Endothelial cell (in vitro differentiated cells): ENCODE data around the gene FOXC2. TPM values are rescaled to one million over a fixed set of nuclear protein-coding genes. Genes with fewer than 3 reads are reported as not detected.

Source experiments
- DNase-seq: peaks from one replicate; pipeline ENCODE4 v3.0.0; 2021; ENCODE audit warnings: low spot score
- H3K27ac Mint-ChIP-seq: one replicate; pipeline ENCODE4 v1.8.0; 2021; ENCODE audit warnings: mixed read lengths, inconsistent platforms; ENCODE audit not compliant: unreplicated experiment
- H3K27me3 Mint-ChIP-seq: one replicate; pipeline ENCODE4 v1.8.0; 2021; ENCODE audit warnings: mild to moderate bottlenecking, moderate library complexity, mixed read lengths, inconsistent platforms; ENCODE audit not compliant: unreplicated experiment
- H3K36me3 Mint-ChIP-seq: one replicate; pipeline ENCODE4 v1.8.0; 2021; ENCODE audit warnings: mild to moderate bottlenecking, low read depth, mixed read lengths, inconsistent platforms; ENCODE audit not compliant: unreplicated experiment
- H3K4me1 Mint-ChIP-seq: one replicate; pipeline ENCODE4 v1.8.0; 2021; ENCODE audit warnings: mild to moderate bottlenecking, mixed read lengths, inconsistent platforms; ENCODE audit not compliant: unreplicated experiment
- H3K4me3 Mint-ChIP-seq: one replicate; pipeline ENCODE4 v1.8.0; 2021; ENCODE audit warnings: mild to moderate bottlenecking, mixed read lengths, inconsistent platforms; ENCODE audit not compliant: unreplicated experiment
- H3K9me3 Mint-ChIP-seq: one replicate; pipeline ENCODE4 v1.8.0; 2021; ENCODE audit warnings: mixed read lengths, inconsistent platforms; ENCODE audit not compliant: unreplicated experiment
- total RNA-seq: library from RNA; stranded (reverse); fragmentation: NEBNext Ultra II Directional; extraction: Animal tissue kit (Norgen Biotek cat#: 25700); gene quantifications from one replicate; pipeline ENCODE4 v1.2.1, GENCODE V29; 2021; ENCODE audit not compliant: unreplicated experiment
- TF ChIP-seq, protein P1 (sequence below): fragments of 200-600 bp; sonication (generic); IDR thresholded peaks from one replicate; pipeline ENCODE4 v1.5.0; 2021; ENCODE audit warnings: antibody characterized with exemption; ENCODE audit not compliant: unreplicated experiment

Gene FOXC2
- total RNA-seq, 1 donor from 2014 or later = 16.3 TPM

DNA sequence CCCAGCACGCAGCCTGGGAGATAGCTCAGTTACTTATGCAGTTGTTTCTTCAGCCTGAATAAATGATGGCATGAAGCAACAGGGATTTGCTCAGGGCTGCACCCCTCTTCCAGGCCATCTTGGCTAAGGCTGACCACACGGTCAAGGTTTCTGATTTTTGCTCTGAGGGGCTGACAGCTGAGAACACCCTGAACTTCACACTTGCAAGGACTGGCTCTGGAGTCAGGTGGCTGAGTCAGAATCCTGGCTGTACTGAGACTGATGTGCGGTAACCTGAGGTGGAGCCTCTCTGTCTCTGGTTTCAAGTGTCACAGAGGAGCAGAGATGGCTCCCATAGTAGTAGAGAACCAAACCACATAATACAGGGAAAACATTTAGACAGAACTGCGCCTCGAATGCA lies 16.3 kb upstream of the FOXC2 start:
- H3K27ac Mint-ChIP-seq = no peak overlapping the region
- no peaks in the 10 kb centered on the region for H3K9me3 Mint-ChIP-seq

DNA sequence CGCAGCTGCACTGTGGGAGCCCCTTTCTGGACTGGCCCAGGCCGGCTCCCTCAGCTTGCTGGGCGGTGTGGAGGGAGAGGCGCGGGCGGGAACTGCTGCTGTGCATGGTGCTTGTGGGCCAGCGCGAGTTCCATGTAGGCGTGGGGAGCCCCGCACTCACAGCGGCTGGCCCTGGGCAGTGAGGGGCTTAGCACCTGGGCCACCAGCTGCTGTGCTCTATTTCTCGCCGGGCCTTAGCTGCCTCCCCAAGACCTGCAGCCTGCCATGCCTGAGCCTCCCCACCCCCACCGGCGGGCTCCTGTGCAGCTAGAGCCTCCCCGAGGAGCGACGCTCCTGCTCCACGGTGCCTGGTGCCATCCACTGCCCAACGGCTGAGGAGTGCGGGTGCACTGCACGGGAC lies 13.3 kb upstream of the FOXC2 start:
- H3K9me3 Mint-ChIP-seq = no peaks in the 10 kb centered on the region
- H3K36me3 Mint-ChIP-seq = peaks cover 17% of the 10 kb centered on the region
- H3K27me3 Mint-ChIP-seq = peaks cover 4% of the 10 kb centered on the region
- TF ChIP-seq, protein P1, sequence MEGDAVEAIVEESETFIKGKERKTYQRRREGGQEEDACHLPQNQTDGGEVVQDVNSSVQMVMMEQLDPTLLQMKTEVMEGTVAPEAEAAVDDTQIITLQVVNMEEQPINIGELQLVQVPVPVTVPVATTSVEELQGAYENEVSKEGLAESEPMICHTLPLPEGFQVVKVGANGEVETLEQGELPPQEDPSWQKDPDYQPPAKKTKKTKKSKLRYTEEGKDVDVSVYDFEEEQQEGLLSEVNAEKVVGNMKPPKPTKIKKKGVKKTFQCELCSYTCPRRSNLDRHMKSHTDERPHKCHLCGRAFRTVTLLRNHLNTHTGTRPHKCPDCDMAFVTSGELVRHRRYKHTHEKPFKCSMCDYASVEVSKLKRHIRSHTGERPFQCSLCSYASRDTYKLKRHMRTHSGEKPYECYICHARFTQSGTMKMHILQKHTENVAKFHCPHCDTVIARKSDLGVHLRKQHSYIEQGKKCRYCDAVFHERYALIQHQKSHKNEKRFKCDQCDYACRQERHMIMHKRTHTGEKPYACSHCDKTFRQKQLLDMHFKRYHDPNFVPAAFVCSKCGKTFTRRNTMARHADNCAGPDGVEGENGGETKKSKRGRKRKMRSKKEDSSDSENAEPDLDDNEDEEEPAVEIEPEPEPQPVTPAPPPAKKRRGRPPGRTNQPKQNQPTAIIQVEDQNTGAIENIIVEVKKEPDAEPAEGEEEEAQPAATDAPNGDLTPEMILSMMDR = no peak
- no peak overlapping the region for H3K27ac Mint-ChIP-seq
- H3K4me1 Mint-ChIP-seq = peaks cover 12% of the 10 kb centered on the region
- peak overlapping the region; percentile 93 for H3K4me3 Mint-ChIP-seq
- no peak for DNase-seq

More for the DNA sequence above, 16.3 kb upstream of the FOXC2 start:
- no peak for DNase-seq
- Mint-ChIP-seq H3K4me1 (peaks cover 6% of the 10 kb centered on the region), H3K27me3 (peaks cover 4% of the 10 kb centered on the region), H3K4me3 (no peak overlapping the region), H3K36me3 (peaks cover 21% of the 10 kb centered on the region)
- TF ChIP-seq, protein P1 = no peak

GRCh38 chr16:86554599-86554916 lies 12.1 kb upstream of the FOXC2 start:
- H3K27me3 Mint-ChIP-seq = peaks cover 4% of the 10 kb centered on the region
- TF ChIP-seq, protein P1 = no peak
- H3K9me3 Mint-ChIP-seq = no peaks in the 10 kb centered on the region
- peaks cover 17% of the 10 kb centered on the region for H3K36me3 Mint-ChIP-seq
- H3K27ac Mint-ChIP-seq = peak overlapping the region; percentile 91
- H3K4me3 Mint-ChIP-seq = peak overlapping the region; percentile 93
- DNase-seq = no peak
- H3K4me1 Mint-ChIP-seq = peaks cover 12% of the 10 kb centered on the region

DNA sequence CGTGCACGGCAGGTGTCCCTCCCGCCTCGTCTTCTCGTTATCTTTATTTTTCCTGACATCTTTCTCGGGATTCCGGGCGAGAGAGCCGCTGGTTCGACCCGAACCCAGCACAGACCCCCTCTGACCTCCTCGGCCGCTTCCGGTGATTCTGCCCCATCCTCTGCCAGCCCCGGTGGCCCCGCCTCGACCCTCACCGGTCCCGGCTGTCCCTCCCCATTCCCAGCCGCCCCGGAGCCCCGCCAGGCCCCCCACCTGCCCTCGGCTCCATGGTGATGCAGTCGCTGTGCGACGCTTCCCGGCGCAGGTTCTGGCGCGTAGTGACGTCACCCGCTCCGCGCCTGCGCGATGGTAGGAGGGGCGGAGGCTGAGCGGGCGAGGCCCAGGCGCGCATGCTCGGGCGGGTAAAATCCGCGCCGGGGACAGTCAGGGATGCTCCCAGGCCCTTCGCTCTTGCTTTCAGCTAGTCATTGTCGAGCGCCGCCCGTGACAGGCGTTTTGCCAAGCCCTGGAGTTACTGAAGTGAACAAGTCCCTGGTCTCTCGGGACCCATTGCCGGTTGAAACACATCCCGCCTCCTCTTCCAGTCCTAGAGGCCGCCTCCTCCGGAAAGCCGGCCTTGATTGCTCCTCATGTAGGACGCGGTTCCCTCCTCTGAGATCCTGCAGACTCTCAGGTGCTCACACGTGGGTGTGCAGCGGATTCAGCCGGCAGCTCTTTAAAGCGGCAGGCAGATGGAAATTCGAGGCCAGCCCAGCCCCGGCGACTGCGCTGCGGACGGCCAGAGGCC lies 11.5 kb upstream of the FOXC2 start, which contains the start of gene MTHFSD:
Gene MTHFSD (minus strand): TSS at position 319 of the 787 bp plus-strand sequence. CDS start 51 bp downstream, at position 268.
- Mint-ChIP-seq H3K27me3 (peaks cover 4% of the 10 kb centered on the region), H3K4me3 (peak within 1 kb of the TSS; percentile 93), H3K27ac (peak within 1 kb of the TSS; percentile 91), H3K36me3 (peaks cover 17% of the 10 kb centered on the region), H3K9me3 (no peaks in the 10 kb centered on the region), H3K4me1 (peaks cover 12% of the 10 kb centered on the region)
- TF ChIP-seq, protein P1 = no peak
- peak; percentile 99 for DNase-seq

GRCh38 chr16:86555704-86556075 lies 10.9 kb upstream of the FOXC2 start:
- no peak for DNase-seq
- no peaks in the 10 kb centered on the region for H3K9me3 Mint-ChIP-seq
- peaks cover 15% of the 10 kb centered on the region for H3K36me3 Mint-ChIP-seq

More at GRCh38 chr16:86555704-86556075, 10.9 kb upstream of the FOXC2 start:
- Mint-ChIP-seq H3K4me1 (peaks cover 12% of the 10 kb centered on the region), H3K27me3 (peaks cover 4% of the 10 kb centered on the region), H3K4me3 (peak overlapping the region; percentile 93), H3K27ac (peak overlapping the region; percentile 91)
- TF ChIP-seq, protein P1 = no peak
